NCI-H2196 treated with DMSO at 0.1 percent for 48 hours (cell line): ENCODE data around the gene ACTN1.
"Not testable (repeated sequence)": the region's sequence is repeated elsewhere in the genome, so short reads cannot be mapped to it uniquely, and the experiment has no call there.

Source experiments
- DNase-seq: peaks from one replicate; lab custom pipeline; 2025; ENCODE audit not compliant: unreplicated experiment; lab: John Stamatoyannopoulos, UW

The ACTN1 gene

GRCh38 chr14:68871392-68871791, 107.7 kb downstream of the ACTN1 start:
- DNase-seq = no peak

- DNase-seq = no peak
Observed at GRCh38 chr14:68866991-68867533, 112.0 kb downstream of the ACTN1 start.

GRCh38 chr14:68865542-68865941, 113.6 kb downstream of the ACTN1 start:
- DNase-seq = no peak

GRCh38 chr14:68864361-68864750, 114.7 kb downstream of the ACTN1 start:
- DNase-seq = no peak

GRCh38 chr14:68863610-68864360, 115.3 kb downstream of the ACTN1 start:
- no peak for DNase-seq

GRCh38 chr14:68862954-68863594, 116.0 kb downstream of the ACTN1 start:
- peak; percentile 75 for DNase-seq

- no peak for DNase-seq
Observed at GRCh38 chr14:68860771-68861170, 118.3 kb downstream of the ACTN1 start.

GRCh38 chr14:68857516-68858070, 121.5 kb downstream of the ACTN1 start:
- no peak for DNase-seq

GRCh38 chr14:68856572-68856971, 122.5 kb downstream of the ACTN1 start:
- DNase-seq = no peak

- DNase-seq = no peak
Observed at GRCh38 chr14:68854421-68854820, 124.7 kb downstream of the ACTN1 start.

- DNase-seq = no peak
Observed at GRCh38 chr14:68853749-68854148, 125.4 kb downstream of the ACTN1 start.

GRCh38 chr14:68852493-68852892, 126.6 kb downstream of the ACTN1 start:
- DNase-seq = not testable (repeated sequence)

GRCh38 chr14:68851078-68851477, 128.0 kb downstream of the ACTN1 start:
- DNase-seq = no peak

GRCh38 chr14:68849416-68849815, 129.7 kb downstream of the ACTN1 start:
- no peak for DNase-seq

GRCh38 chr14:68848253-68848652, 130.8 kb downstream of the ACTN1 start:
- DNase-seq = no peak

- DNase-seq = not testable (repeated sequence)
Observed at GRCh38 chr14:68847640-68848039, 131.5 kb downstream of the ACTN1 start.

- no peak for DNase-seq
Observed at GRCh38 chr14:68846466-68846865, 132.6 kb downstream of the ACTN1 start.

- DNase-seq = no peak
Observed at GRCh38 chr14:68844210-68844545, 134.9 kb downstream of the ACTN1 start.

GRCh38 chr14:68843471-68844209, 135.5 kb downstream of the ACTN1 start:
- peak; percentile 54 for DNase-seq

GRCh38 chr14:68842298-68842697, 136.8 kb downstream of the ACTN1 start:
- no peak for DNase-seq

GRCh38 chr14:68841016-68841809, 137.9 kb downstream of the ACTN1 start:
- no peak for DNase-seq
